Small intestine (tissue), 7 donors: Measurements from ENCODE around the gene NDUFA5. TPM values are rescaled to one million over a fixed set of nuclear protein-coding genes. Genes with fewer than 3 reads are reported as not detected.
A peak's percentile ranks its signal among the peaks of the same experiment; 100 is the strongest.

Experiments used
- DNase-seq, 2 donors: peaks; one replicate each; pipeline versions ENCODE4 v3.0.0 to v3.0.0-alpha.2; 2013
- FAIRE-seq: peaks from 2 replicates; lab custom pipeline; 2012; peaks lifted over from hg19 to GRCh38; lab: Jason Lieb, UNC
- H3K27ac ChIP-seq, 3 donors: one replicate each; pipeline ENCODE4 v1.5.1; 2013; ENCODE audit warnings: low read length in 2 of 3, mild to moderate bottlenecking in 2 of 3, control low read depth in 1 of 3, inconsistent platforms in 1 of 3, low read depth in 1 of 3, moderate library complexity in 1 of 3
- H3K27me3 ChIP-seq, 3 donors: one replicate each; pipeline ENCODE4 v1.6.1; 2013; ENCODE audit warnings: low read length in 3 of 3, inconsistent platforms in 1 of 3; ENCODE audit not compliant: control insufficient read depth in 3 of 3, insufficient read depth in 3 of 3
- H3K36me3 ChIP-seq, 3 donors: one replicate each; pipeline ENCODE4 v1.6.1; 2013; ENCODE audit warnings: low read length in 3 of 3, inconsistent platforms in 1 of 3, low read depth in 1 of 3, mild to moderate bottlenecking in 1 of 3, moderate library complexity in 1 of 3; ENCODE audit not compliant: control insufficient read depth in 3 of 3, insufficient read depth in 2 of 3
- H3K4me1 ChIP-seq, 3 donors: one replicate each; pipeline ENCODE4 v1.6.1; 2013; ENCODE audit warnings: low read length in 2 of 3, inconsistent platforms in 1 of 3, low read depth in 1 of 3, mild to moderate bottlenecking in 1 of 3, moderate library complexity in 1 of 3; ENCODE audit not compliant: control insufficient read depth in 3 of 3, insufficient read depth in 2 of 3
- H3K4me3 ChIP-seq, 3 donors: one replicate each; pipeline ENCODE4 v1.5.1; 2013; ENCODE audit warnings: low read length in 3 of 3, control low read depth in 1 of 3, inconsistent platforms in 1 of 3, low read depth in 1 of 3, mild to moderate bottlenecking in 1 of 3, moderate library complexity in 1 of 3
- H3K9me3 ChIP-seq, 2 donors: one replicate each; pipeline ENCODE4 v1.6.1; 2013; ENCODE audit warnings: low read depth in 1 of 2, low read length in 1 of 2; ENCODE audit not compliant: control insufficient read depth in 2 of 2, insufficient read depth in 1 of 2
- WGBS, 3 donors: extraction: QIAGEN DNeasy Blood & Tissue Kit; methylation state at CpG; one replicate each; pipeline ENCODE4 v1.1.7; 2013; 5-methylcytosine and 5-hydroxymethylcytosine counted together
- polyA plus RNA-seq, 4 donors: library from polyadenylated mRNA; stranded (reverse) in 3 of 4; unstranded in 1 of 4; fragments of 200-250 nt in 3 of 4; fragments of 120-200 nt in 1 of 4; gene quantifications; one replicate each; pipeline versions ENCODE4 v1.2.1 to v1.2.3, GENCODE V29; 2013
- donor health status: healthy with polysubstance abuse.
- donor health status: control.
- donor health status: control.
- donor health status: Bipolar disorder and iron deficiency.
- donor health status: healthy.

Gene NDUFA5
- polyA plus RNA-seq, 4 donors = 69.4 to 225 (median 135) TPM

- H3K27me3 ChIP-seq = no peaks in the 10 kb centered on the region
- H3K4me1 ChIP-seq = no peaks in the 10 kb centered on the region
- no peaks in the 10 kb centered on the region for H3K36me3 ChIP-seq
- no peak for FAIRE-seq
- no peak overlapping the region for H3K27ac ChIP-seq
- no peak overlapping the region for H3K4me3 ChIP-seq
- 55 to 69% (median 65%) methylated on average over 3 of the region's 3 CpGs for WGBS, 3 donors
- H3K9me3 ChIP-seq = no peaks in the 10 kb centered on the region
- no peak for DNase-seq
Observed at GRCh38 chr7:123598657-123599056, 41.0 kb upstream of the NDUFA5 start.

- no peaks in the 10 kb centered on the region for H3K9me3 ChIP-seq
- no peak overlapping the region for H3K27ac ChIP-seq
- no peaks in the 10 kb centered on the region for H3K27me3 ChIP-seq
- H3K4me3 ChIP-seq = no peak overlapping the region
- FAIRE-seq (no peak), DNase-seq (peak; percentile 18 to 44)
- WGBS, 3 donors = 24 to 46% (median 37%) methylated on average over 10 of the region's 10 CpGs
- no peaks in the 10 kb centered on the region for H3K36me3 ChIP-seq
- H3K4me1 ChIP-seq = no peaks in the 10 kb centered on the region
Observed at GRCh38 chr7:123594813-123595241, 37.2 kb upstream of the NDUFA5 start.

- 84 to 86% (median 84%) methylated on average over 2 of the region's 2 CpGs for WGBS, 3 donors
- no peaks in the 10 kb centered on the region for H3K9me3 ChIP-seq
- DNase-seq (no peak), FAIRE-seq (no peak)
- H3K36me3 ChIP-seq = no peaks in the 10 kb centered on the region
- no peaks in the 10 kb centered on the region for H3K4me1 ChIP-seq
- H3K4me3 ChIP-seq = no peak overlapping the region
- H3K27me3 ChIP-seq = no peaks in the 10 kb centered on the region
- no peak overlapping the region for H3K27ac ChIP-seq
Observed at GRCh38 chr7:123588376-123588775, 30.8 kb upstream of the NDUFA5 start.

- no peaks in the 10 kb centered on the region for H3K4me1 ChIP-seq
- FAIRE-seq (no peak), DNase-seq (no peak)
- H3K9me3 ChIP-seq = no peaks in the 10 kb centered on the region
- H3K36me3 ChIP-seq = no peaks in the 10 kb centered on the region
- H3K27me3 ChIP-seq = no peaks in the 10 kb centered on the region
- no peak overlapping the region for H3K27ac ChIP-seq
- no peak overlapping the region for H3K4me3 ChIP-seq
- 85 to 90% (median 89%) methylated on average over 4 of the region's 4 CpGs for whole genome bisulfite sequencing, 3 donors
Observed at GRCh38 chr7:123583821-123584220, 26.2 kb upstream of the NDUFA5 start.

GRCh38 chr7:123581162-123581459, 23.5 kb upstream of the NDUFA5 start:
- H3K27me3 ChIP-seq = no peaks in the 10 kb centered on the region

GRCh38 chr7:123580406-123581161, 23.0 kb upstream of the NDUFA5 start:
- Histone ChIP-seq H3K4me3 (no peak overlapping the region), H3K27me3 (no peaks in the 10 kb centered on the region), H3K9me3 (no peaks in the 10 kb centered on the region), H3K36me3 (no peaks in the 10 kb centered on the region), H3K4me1 (no peaks in the 10 kb centered on the region), H3K27ac (no peak overlapping the region)
- no peak for FAIRE-seq
- 28 to 36% (median 33%) methylated on average over 8 of the region's 8 CpGs for WGBS, 3 donors
- DNase-seq = peak; percentile 28 to 38

More at GRCh38 chr7:123581162-123581459, 23.5 kb upstream of the NDUFA5 start:
- no peak for FAIRE-seq
- WGBS, 3 donors = 9 to 27% (median 14%) methylated on average over 2 of the region's 2 CpGs
- DNase-seq = no peak
- H3K36me3 ChIP-seq = no peaks in the 10 kb centered on the region
- no peaks in the 10 kb centered on the region for H3K9me3 ChIP-seq
- no peaks in the 10 kb centered on the region for H3K4me1 ChIP-seq
- no peak overlapping the region for H3K4me3 ChIP-seq
- H3K27ac ChIP-seq = no peak overlapping the region

GRCh38 chr7:123579416-123579815, 21.8 kb upstream of the NDUFA5 start:
- Histone ChIP-seq H3K9me3 (no peaks in the 10 kb centered on the region), H3K4me1 (no peaks in the 10 kb centered on the region), H3K4me3 (no peak overlapping the region), H3K27ac (no peak overlapping the region), H3K27me3 (no peaks in the 10 kb centered on the region), H3K36me3 (no peaks in the 10 kb centered on the region)
- FAIRE-seq = no peak
- no peak for DNase-seq

GRCh38 chr7:123573896-123574467, 16.4 kb upstream of the NDUFA5 start:
- 81 to 88% (median 83%) methylated on average over 2 of the region's 2 CpGs for WGBS, 3 donors

More at GRCh38 chr7:123573896-123574467, 16.4 kb upstream of the NDUFA5 start:
- Histone ChIP-seq H3K9me3 (no peaks in the 10 kb centered on the region), H3K27ac (no peak overlapping the region), H3K4me3 (no peak overlapping the region), H3K36me3 (no peaks in the 10 kb centered on the region), H3K4me1 (no peaks in the 10 kb centered on the region), H3K27me3 (no peaks in the 10 kb centered on the region)
- FAIRE-seq (no peak), DNase-seq (no peak)
